ENCODE results near the gene COX15.

Gene COX15

DNA sequence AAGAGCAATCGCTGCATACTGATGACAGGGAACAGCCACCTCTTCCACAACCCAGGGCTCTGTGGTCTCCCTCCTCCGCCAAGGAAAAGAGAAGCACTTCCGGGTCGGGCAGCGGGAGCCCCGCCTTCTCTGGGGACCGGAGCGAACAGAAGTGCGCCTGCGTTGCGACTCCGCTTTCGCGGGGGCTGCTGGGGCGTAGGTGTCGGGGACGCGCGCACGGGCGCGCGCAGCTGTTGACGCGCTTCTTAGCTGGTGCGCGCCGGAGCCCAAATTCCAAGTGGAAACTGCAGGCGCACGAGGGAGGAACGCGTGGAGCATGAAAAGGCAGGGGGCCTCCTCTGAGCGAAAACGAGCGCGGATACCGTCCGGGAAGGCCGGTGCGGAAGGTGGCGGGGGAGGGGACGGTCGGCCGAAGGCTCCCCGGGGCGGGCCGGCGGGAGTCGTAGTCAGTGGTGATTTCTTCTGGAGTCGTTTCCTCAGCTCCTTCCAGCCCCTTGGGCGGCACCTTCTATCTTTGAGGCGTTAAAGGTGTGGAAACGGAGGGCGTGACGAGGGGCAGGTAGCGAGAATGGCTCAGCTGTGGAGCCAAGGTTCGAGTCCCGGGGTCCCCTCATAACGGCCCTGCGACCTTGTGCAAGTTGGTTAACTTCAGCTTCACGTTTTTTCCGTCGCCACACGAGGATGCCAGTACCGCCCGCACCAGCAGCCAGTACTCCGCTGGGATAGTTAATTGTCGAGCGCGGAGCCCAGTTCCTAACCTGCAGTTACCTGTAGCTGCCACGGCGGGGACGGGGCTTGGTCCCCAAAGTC, at the start of gene COX15, which contains the start of gene CUTC:
Gene COX15, minus strand, starts transcription at position 95 of the 810 bp plus-strand sequence. Its CDS starts 78 bp downstream, at position 17.
Gene CUTC, plus strand, starts transcription at position 202 of the 810 bp plus-strand sequence. Its CDS starts 115 bp downstream, at position 317.
- H3K9ac ChIP-seq (ENCODE audit: low read length): peak within 1 kb of the TSS; percentile 89
- no peaks in the 10 kb centered on the region for H3K4me1 ChIP-seq (ENCODE audit: control insufficient read depth, insufficient read depth, low read length)
- no peaks in the 10 kb centered on the region for H3K27me3 ChIP-seq (ENCODE audit: control insufficient read depth, insufficient read depth, low read length)
- peak within 1 kb of the TSS; percentile 72 for H3K27ac ChIP-seq (ENCODE audit: low read depth, low read length)
- no peaks in the 10 kb centered on the region for H3K9me3 ChIP-seq (ENCODE audit: control insufficient read depth, insufficient read depth, low read depth, low read length)
- H3K36me3 ChIP-seq (ENCODE audit: control insufficient read depth, insufficient read depth, low read length): peaks cover 42% of the 10 kb centered on the region
- H3K4me3 ChIP-seq (ENCODE audit: low read depth, low read length): peak within 1 kb of the TSS; percentile 73

GRCh38 chr10:99779335-99779734, 47.4 kb upstream of the COX15 start:
- Histone ChIP-seq H3K4me3 (ENCODE audit: low read depth, low read length) (no peak overlapping the region), H3K4me1 (ENCODE audit: control insufficient read depth, insufficient read depth, low read length) (peaks cover 16% of the 10 kb centered on the region; the same call in 1 of the 2 replicates), H3K27me3 (ENCODE audit: control insufficient read depth, insufficient read depth, low read length) (no peaks in the 10 kb centered on the region), H3K9ac (ENCODE audit: low read length) (no peak overlapping the region), H3K27ac (ENCODE audit: low read depth, low read length) (peak overlapping the region; percentile 32; the same call in 1 of the 2 replicates), H3K9me3 (ENCODE audit: control insufficient read depth, insufficient read depth, low read depth, low read length) (no peaks in the 10 kb centered on the region), H3K36me3 (ENCODE audit: control insufficient read depth, insufficient read depth, low read length) (no peaks in the 10 kb centered on the region)

GRCh38 chr10:99777918-99778714, 46.2 kb upstream of the COX15 start:
- H3K4me3 ChIP-seq (ENCODE audit: low read depth, low read length): no peak overlapping the region

GRCh38 chr10:99775850-99776249, 43.9 kb upstream of the COX15 start:
- H3K36me3 ChIP-seq (ENCODE audit: control insufficient read depth, insufficient read depth, low read length): no peaks in the 10 kb centered on the region
- H3K27me3 ChIP-seq (ENCODE audit: control insufficient read depth, insufficient read depth, low read length): no peaks in the 10 kb centered on the region
- H3K4me3 ChIP-seq (ENCODE audit: low read depth, low read length): no peak overlapping the region
- H3K27ac ChIP-seq (ENCODE audit: low read depth, low read length): no peak overlapping the region
- H3K9me3 ChIP-seq (ENCODE audit: control insufficient read depth, insufficient read depth, low read depth, low read length): no peaks in the 10 kb centered on the region
- H3K4me1 ChIP-seq (ENCODE audit: control insufficient read depth, insufficient read depth, low read length): peaks cover 14% of the 10 kb centered on the region; the same call in 1 of the 2 replicates
- no peak overlapping the region for H3K9ac ChIP-seq (ENCODE audit: low read length)

More at GRCh38 chr10:99777918-99778714, 46.2 kb upstream of the COX15 start:
- H3K27me3 ChIP-seq (ENCODE audit: control insufficient read depth, insufficient read depth, low read length): no peaks in the 10 kb centered on the region
- H3K27ac ChIP-seq (ENCODE audit: low read depth, low read length): no peak overlapping the region
- H3K9me3 ChIP-seq (ENCODE audit: control insufficient read depth, insufficient read depth, low read depth, low read length): no peaks in the 10 kb centered on the region
- no peak overlapping the region for H3K9ac ChIP-seq (ENCODE audit: low read length)
- peaks cover 14% of the 10 kb centered on the region; the same call in 1 of the 2 replicates for H3K4me1 ChIP-seq (ENCODE audit: control insufficient read depth, insufficient read depth, low read length)
- H3K36me3 ChIP-seq (ENCODE audit: control insufficient read depth, insufficient read depth, low read length): no peaks in the 10 kb centered on the region

- no peak overlapping the region for H3K27ac ChIP-seq (ENCODE audit: low read depth, low read length)
These were observed 38.6 kb upstream of the COX15 start for GRCh38 chr10:99770408-99771045.

DNA sequence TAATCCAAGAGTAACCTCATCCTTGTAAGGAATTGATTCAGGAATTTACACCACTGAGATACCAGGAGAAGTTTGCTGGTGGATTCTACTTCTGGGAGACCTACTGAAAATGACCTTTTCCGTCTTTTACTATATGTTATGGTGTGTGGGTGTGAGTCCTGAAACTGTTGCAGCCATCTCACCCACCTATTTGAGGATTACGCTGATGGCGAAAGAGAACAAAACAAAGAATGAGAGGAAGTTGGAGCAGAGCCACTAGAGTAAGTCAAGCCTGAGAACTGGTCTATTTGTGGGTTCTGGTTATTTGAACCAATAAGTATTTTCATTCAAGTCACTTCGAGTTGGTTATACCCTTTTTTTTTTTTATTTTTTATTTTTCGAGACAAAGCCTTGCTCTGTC, 37.8 kb upstream of the COX15 start:
- H3K27ac ChIP-seq (ENCODE audit: low read depth, low read length): no peak overlapping the region
- H3K4me3 ChIP-seq (ENCODE audit: low read depth, low read length): no peak overlapping the region
- H3K9ac ChIP-seq (ENCODE audit: low read length): no peak overlapping the region
- no peaks in the 10 kb centered on the region for H3K4me1 ChIP-seq (ENCODE audit: control insufficient read depth, insufficient read depth, low read length)
- H3K27me3 ChIP-seq (ENCODE audit: control insufficient read depth, insufficient read depth, low read length): no peaks in the 10 kb centered on the region
- no peaks in the 10 kb centered on the region for H3K9me3 ChIP-seq (ENCODE audit: control insufficient read depth, insufficient read depth, low read depth, low read length)
- no peaks in the 10 kb centered on the region for H3K36me3 ChIP-seq (ENCODE audit: control insufficient read depth, insufficient read depth, low read length)

More at GRCh38 chr10:99770408-99771045, 38.6 kb upstream of the COX15 start:
- H3K9ac ChIP-seq (ENCODE audit: low read length): no peak overlapping the region
- H3K36me3 ChIP-seq (ENCODE audit: control insufficient read depth, insufficient read depth, low read length): no peaks in the 10 kb centered on the region
- no peaks in the 10 kb centered on the region for H3K27me3 ChIP-seq (ENCODE audit: control insufficient read depth, insufficient read depth, low read length)
- no peak overlapping the region for H3K4me3 ChIP-seq (ENCODE audit: low read depth, low read length)
- H3K4me1 ChIP-seq (ENCODE audit: control insufficient read depth, insufficient read depth, low read length): no peaks in the 10 kb centered on the region
- H3K9me3 ChIP-seq (ENCODE audit: control insufficient read depth, insufficient read depth, low read depth, low read length): no peaks in the 10 kb centered on the region

DNA sequence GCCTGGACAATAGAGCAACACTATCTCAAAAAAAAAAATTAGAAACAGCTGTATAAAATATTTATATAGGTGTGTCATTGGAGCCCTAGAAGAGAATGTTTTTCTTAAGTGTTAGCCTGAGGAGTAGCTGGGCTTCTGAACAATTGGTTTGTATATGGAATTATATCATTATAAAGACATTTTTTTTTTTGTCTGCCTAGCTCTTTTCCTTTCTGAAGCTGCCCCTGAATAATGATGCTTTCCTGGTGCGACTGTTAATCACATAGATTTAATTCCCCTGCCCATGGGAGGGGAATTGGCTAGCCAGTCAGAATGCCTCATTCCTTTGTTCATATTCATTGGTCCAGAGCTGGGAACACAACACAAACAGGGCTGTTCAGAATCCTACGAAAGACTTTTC, 36.6 kb upstream of the COX15 start:
- no peak overlapping the region for H3K9ac ChIP-seq (ENCODE audit: low read length)
- H3K4me3 ChIP-seq (ENCODE audit: low read depth, low read length): no peak overlapping the region
- no peaks in the 10 kb centered on the region for H3K9me3 ChIP-seq (ENCODE audit: control insufficient read depth, insufficient read depth, low read depth, low read length)
- no peaks in the 10 kb centered on the region for H3K36me3 ChIP-seq (ENCODE audit: control insufficient read depth, insufficient read depth, low read length)
- no peaks in the 10 kb centered on the region for H3K4me1 ChIP-seq (ENCODE audit: control insufficient read depth, insufficient read depth, low read length)
- H3K27ac ChIP-seq (ENCODE audit: low read depth, low read length): no peak overlapping the region
- H3K27me3 ChIP-seq (ENCODE audit: control insufficient read depth, insufficient read depth, low read length): no peaks in the 10 kb centered on the region

DNA sequence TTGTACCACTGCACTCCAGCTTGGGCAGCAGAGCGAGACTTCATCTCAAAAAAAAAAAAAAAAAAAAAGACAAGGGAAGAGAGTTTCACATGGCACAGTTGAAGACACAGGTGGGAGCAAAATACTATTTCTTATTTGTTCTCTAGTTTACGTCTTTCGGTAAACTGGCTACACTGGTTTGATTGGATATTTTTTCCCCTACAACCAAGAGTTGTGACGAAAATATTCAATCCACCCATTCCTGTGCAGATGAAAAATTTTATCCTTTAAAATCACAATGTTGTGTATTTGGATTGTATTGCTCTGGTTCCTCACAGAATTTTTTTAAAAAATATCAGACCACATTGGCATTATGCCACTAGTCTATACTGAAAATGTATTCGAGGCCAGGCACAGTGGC, 36.0 kb upstream of the COX15 start:
- H3K36me3 ChIP-seq (ENCODE audit: control insufficient read depth, insufficient read depth, low read length): no peaks in the 10 kb centered on the region
- H3K9ac ChIP-seq (ENCODE audit: low read length): no peak overlapping the region
- H3K27ac ChIP-seq (ENCODE audit: low read depth, low read length): no peak overlapping the region

GRCh38 chr10:99766302-99766681, 34.4 kb upstream of the COX15 start:
- Histone ChIP-seq H3K27me3 (ENCODE audit: control insufficient read depth, insufficient read depth, low read length) (no peaks in the 10 kb centered on the region), H3K4me3 (ENCODE audit: low read depth, low read length) (no peak overlapping the region), H3K4me1 (ENCODE audit: control insufficient read depth, insufficient read depth, low read length) (no peaks in the 10 kb centered on the region), H3K27ac (ENCODE audit: low read depth, low read length) (no peak overlapping the region), H3K9ac (ENCODE audit: low read length) (no peak overlapping the region), H3K36me3 (ENCODE audit: control insufficient read depth, insufficient read depth, low read length) (no peaks in the 10 kb centered on the region), H3K9me3 (ENCODE audit: control insufficient read depth, insufficient read depth, low read depth, low read length) (no peaks in the 10 kb centered on the region)

More for the DNA sequence above, 36.0 kb upstream of the COX15 start:
- Histone ChIP-seq H3K9me3 (ENCODE audit: control insufficient read depth, insufficient read depth, low read depth, low read length) (no peaks in the 10 kb centered on the region), H3K27me3 (ENCODE audit: control insufficient read depth, insufficient read depth, low read length) (no peaks in the 10 kb centered on the region), H3K4me1 (ENCODE audit: control insufficient read depth, insufficient read depth, low read length) (no peaks in the 10 kb centered on the region), H3K4me3 (ENCODE audit: low read depth, low read length) (no peak overlapping the region)

- no peak overlapping the region for H3K4me3 ChIP-seq (ENCODE audit: low read depth, low read length)
- no peaks in the 10 kb centered on the region for H3K4me1 ChIP-seq (ENCODE audit: control insufficient read depth, insufficient read depth, low read length)
- no peak overlapping the region for H3K27ac ChIP-seq (ENCODE audit: low read depth, low read length)
- no peak overlapping the region for H3K9ac ChIP-seq (ENCODE audit: low read length)
- H3K36me3 ChIP-seq (ENCODE audit: control insufficient read depth, insufficient read depth, low read length): no peaks in the 10 kb centered on the region; the same call in 1 of the 2 replicates
- H3K27me3 ChIP-seq (ENCODE audit: control insufficient read depth, insufficient read depth, low read length): no peaks in the 10 kb centered on the region
- H3K9me3 ChIP-seq (ENCODE audit: control insufficient read depth, insufficient read depth, low read depth, low read length): no peaks in the 10 kb centered on the region
These were observed 33.9 kb upstream of the COX15 start for GRCh38 chr10:99765672-99766301.

Measured in HUES6 (cell line).